Thoracic aorta (tissue), 2 donors: ENCODE measurements around the gene ACTR3C. TPM values are rescaled to one million over a fixed set of nuclear protein-coding genes. Genes with fewer than 3 reads are reported as not detected.

ENCODE experiments used
- ATAC-seq: fragments of 150-250 bp; one replicate; pipeline ENCODE4 v1.8.0; 2017; ENCODE audit warnings: low read depth; ENCODE audit not compliant: insufficient number of reproducible peaks, low FRiP score
- DNase-seq: peaks from one replicate; pipeline ENCODE4 v3.0.0-alpha.2; 2020; ENCODE audit warnings: low spot score
- H3K27ac ChIP-seq, 2 donors: fragments of 200-600 bp; sonication (generic); 1 replicate in 1 of 2; 2 replicates in 1 of 2; pipeline ENCODE4 v1.5.1; 2016; ENCODE audit warnings: mild to moderate bottlenecking in 2 of 2, moderate library complexity in 2 of 2
- H3K27me3 ChIP-seq: fragments of 200-600 bp; sonication (generic); replicated peaks from 2 replicates; pipeline ENCODE4 v1.6.0; 2016; ENCODE audit warnings: mild to moderate bottlenecking; ENCODE audit not compliant: insufficient read depth
- H3K36me3 ChIP-seq: fragments of 200-600 bp; sonication (generic); one replicate; pipeline ENCODE4 v1.5.1; 2016
- H3K4me1 ChIP-seq, 2 donors: fragments of 200-600 bp; sonication (generic); 1 replicate in 1 of 2; 2 replicates in 1 of 2; pipeline versions ENCODE4 v1.5.1 to v1.6.0; 2016; ENCODE audit warnings: low read depth in 2 of 2, mild to moderate bottlenecking in 1 of 2; ENCODE audit not compliant: control insufficient read depth in 1 of 2
- H3K4me3 ChIP-seq: fragments of 200-600 bp; sonication (generic); 2 replicates; pipeline ENCODE4 v1.5.1; 2016; ENCODE audit warnings: mild to moderate bottlenecking
- H3K9me3 ChIP-seq: fragments of 200-600 bp; sonication (generic); 2 replicates; pipeline ENCODE4 v1.5.1; 2016
- CTCF ChIP-seq: fragments of 200-600 bp; sonication (generic); IDR thresholded peaks from one replicate; pipeline ENCODE4 v1.5.1; 2019; ENCODE audit warnings: antibody characterized with exemption
- total RNA-seq, 2 donors: library from RNA; depleted of rRNA; stranded (reverse); fragments of >200 nt; gene quantifications; one replicate each; pipeline versions ENCODE4 v1.1.0 to v1.2.3, GENCODE V29; 2016

Gene ACTR3C
- total RNA-seq, 2 donors from 2014 or later, result 0.14 to 6.4 TPM

GRCh38 chr7:150370612-150371071, 47.3 kb upstream of the ACTR3C start:
- DNase-seq (no peak), ATAC-seq (no peak)
- no peak for TF ChIP-seq CTCF
- Histone ChIP-seq H3K4me3 (no peak overlapping the region), H3K4me1 (peaks cover 8 to 36% of the 10 kb centered on the region in 2 donors), H3K36me3 (peaks cover 30% of the 10 kb centered on the region), H3K27ac (no peak overlapping the region), H3K9me3 (no peaks in the 10 kb centered on the region), H3K27me3 (no peaks in the 10 kb centered on the region)

GRCh38 chr7:150369748-150370501, 46.6 kb upstream of the ACTR3C start:
- H3K9me3 ChIP-seq, result no peaks in the 10 kb centered on the region
- peaks cover 8 to 36% of the 10 kb centered on the region in 2 donors for H3K4me1 ChIP-seq
- TF ChIP-seq CTCF, result no peak
- H3K27ac ChIP-seq, result peak overlapping the region; percentile 82 to 94
- H3K4me3 ChIP-seq, result peak overlapping the region; percentile 86
- no peaks in the 10 kb centered on the region for H3K27me3 ChIP-seq
- ATAC-seq (no peak), DNase-seq (no peak)
- peaks cover 30% of the 10 kb centered on the region for H3K36me3 ChIP-seq

- Histone ChIP-seq H3K4me1 (peaks cover 8 to 36% of the 10 kb centered on the region in 2 donors), H3K27me3 (no peaks in the 10 kb centered on the region), H3K4me3 (peak overlapping the region; percentile 86), H3K9me3 (no peaks in the 10 kb centered on the region), H3K36me3 (peaks cover 24% of the 10 kb centered on the region), H3K27ac (peak overlapping the region; percentile 82 to 94)
- TF ChIP-seq CTCF, result no peak
- DNase-seq (no peak), ATAC-seq (peak; percentile 29)
Measured at GRCh38 chr7:150368884-150369747, 45.8 kb upstream of the ACTR3C start.

GRCh38 chr7:150368096-150368883, 44.9 kb upstream of the ACTR3C start, which contains the start of gene REPIN1:
Gene REPIN1, plus strand, starts transcription at chr7:150368822. Its CDS starts 890 bp downstream, at chr7:150369712.
- Histone ChIP-seq H3K27me3 (no peaks in the 10 kb centered on the region), H3K4me3 (peak within 1 kb of the TSS; percentile 86), H3K27ac (peak within 1 kb of the TSS; percentile 82 to 94), H3K4me1 (peaks cover 8 to 35% of the 10 kb centered on the region in 2 donors), H3K36me3 (peaks cover 20% of the 10 kb centered on the region), H3K9me3 (no peaks in the 10 kb centered on the region)
- ATAC-seq (peak; percentile 82), DNase-seq (peak; percentile 78)
- TF ChIP-seq CTCF, result no peak
